Fibroblast of lung (primary cell): ENCODE results near the gene PRKAG2.

Experiments
- CTCF ChIP-seq, 2 donors: IDR thresholded peaks in 1 of 2; conservative IDR thresholded peaks in 1 of 2; 1 replicate in 1 of 2; 2 replicates in 1 of 2; pipeline ENCODE4 v1.5.1; 2011 to 2012; ENCODE audit warnings: low read length in 2 of 2, control low read depth in 1 of 2, inconsistent platforms in 1 of 2, low read depth in 1 of 2, mild to moderate bottlenecking in 1 of 2
- EZH2 ChIP-seq: IDR thresholded peaks from 2 replicates; pipeline ENCODE4 v1.5.1; 2012; ENCODE audit warnings: low read length, control low read depth, mild to moderate bottlenecking; ENCODE audit errors: missing control alignments

- TF ChIP-seq CTCF (conservative IDR thresholded peaks at IDR 0.05 in 1 of 2, IDR thresholded peaks at IDR 0.05 in 1 of 2; ENCODE audit: low read depth in 1 of 2, low read length in 2 of 2): no peak
- no peak for TF ChIP-seq EZH2
These were observed 196.9 kb downstream of the PRKAG2 start for GRCh38 chr7:151679881-151680612.
